Small intestine (tissue), 7 donors: ENCODE measurements around the gene GPR25. TPM values are rescaled to one million over a fixed set of nuclear protein-coding genes. Genes with fewer than 3 reads are reported as not detected.

ENCODE experiments used
- DNase-seq, 2 donors: peaks; one replicate each; pipeline versions ENCODE4 v3.0.0 to v3.0.0-alpha.2; 2013
- FAIRE-seq: peaks from 2 replicates; lab custom pipeline; 2012; peaks lifted over from hg19 to GRCh38; lab: Jason Lieb, UNC
- H3K27ac ChIP-seq, 3 donors: one replicate each; pipeline ENCODE4 v1.5.1; 2013; ENCODE audit warnings: low read length in 2 of 3, mild to moderate bottlenecking in 2 of 3, control low read depth in 1 of 3, inconsistent platforms in 1 of 3, low read depth in 1 of 3, moderate library complexity in 1 of 3
- H3K27me3 ChIP-seq, 3 donors: one replicate each; pipeline ENCODE4 v1.6.1; 2013; ENCODE audit warnings: low read length in 3 of 3, inconsistent platforms in 1 of 3; ENCODE audit not compliant: control insufficient read depth in 3 of 3, insufficient read depth in 3 of 3
- H3K36me3 ChIP-seq, 3 donors: one replicate each; pipeline ENCODE4 v1.6.1; 2013; ENCODE audit warnings: low read length in 3 of 3, inconsistent platforms in 1 of 3, low read depth in 1 of 3, mild to moderate bottlenecking in 1 of 3, moderate library complexity in 1 of 3; ENCODE audit not compliant: control insufficient read depth in 3 of 3, insufficient read depth in 2 of 3
- H3K4me1 ChIP-seq, 3 donors: one replicate each; pipeline ENCODE4 v1.6.1; 2013; ENCODE audit warnings: low read length in 2 of 3, inconsistent platforms in 1 of 3, low read depth in 1 of 3, mild to moderate bottlenecking in 1 of 3, moderate library complexity in 1 of 3; ENCODE audit not compliant: control insufficient read depth in 3 of 3, insufficient read depth in 2 of 3
- H3K4me3 ChIP-seq, 3 donors: one replicate each; pipeline ENCODE4 v1.5.1; 2013; ENCODE audit warnings: low read length in 3 of 3, control low read depth in 1 of 3, inconsistent platforms in 1 of 3, low read depth in 1 of 3, mild to moderate bottlenecking in 1 of 3, moderate library complexity in 1 of 3
- H3K9me3 ChIP-seq, 2 donors: one replicate each; pipeline ENCODE4 v1.6.1; 2013; ENCODE audit warnings: low read depth in 1 of 2, low read length in 1 of 2; ENCODE audit not compliant: control insufficient read depth in 2 of 2, insufficient read depth in 1 of 2
- WGBS, 3 donors: extraction: QIAGEN DNeasy Blood & Tissue Kit; methylation state at CpG; one replicate each; pipeline ENCODE4 v1.1.7; 2013; 5-methylcytosine and 5-hydroxymethylcytosine counted together
- polyA plus RNA-seq, 4 donors: library from polyadenylated mRNA; stranded (reverse) in 3 of 4; unstranded in 1 of 4; fragments of 200-250 nt in 3 of 4; fragments of 120-200 nt in 1 of 4; gene quantifications; one replicate each; pipeline versions ENCODE4 v1.2.1 to v1.2.3, GENCODE V29; 2013
- donor health status: healthy with polysubstance abuse.
- donor health status: control.
- donor health status: control.
- donor health status: Bipolar disorder and iron deficiency.
- donor health status: healthy.

GPR25 gene
- polyA plus RNA-seq, 4 donors: 0.07 to 0.10 TPM; not detected in 2

DNA sequence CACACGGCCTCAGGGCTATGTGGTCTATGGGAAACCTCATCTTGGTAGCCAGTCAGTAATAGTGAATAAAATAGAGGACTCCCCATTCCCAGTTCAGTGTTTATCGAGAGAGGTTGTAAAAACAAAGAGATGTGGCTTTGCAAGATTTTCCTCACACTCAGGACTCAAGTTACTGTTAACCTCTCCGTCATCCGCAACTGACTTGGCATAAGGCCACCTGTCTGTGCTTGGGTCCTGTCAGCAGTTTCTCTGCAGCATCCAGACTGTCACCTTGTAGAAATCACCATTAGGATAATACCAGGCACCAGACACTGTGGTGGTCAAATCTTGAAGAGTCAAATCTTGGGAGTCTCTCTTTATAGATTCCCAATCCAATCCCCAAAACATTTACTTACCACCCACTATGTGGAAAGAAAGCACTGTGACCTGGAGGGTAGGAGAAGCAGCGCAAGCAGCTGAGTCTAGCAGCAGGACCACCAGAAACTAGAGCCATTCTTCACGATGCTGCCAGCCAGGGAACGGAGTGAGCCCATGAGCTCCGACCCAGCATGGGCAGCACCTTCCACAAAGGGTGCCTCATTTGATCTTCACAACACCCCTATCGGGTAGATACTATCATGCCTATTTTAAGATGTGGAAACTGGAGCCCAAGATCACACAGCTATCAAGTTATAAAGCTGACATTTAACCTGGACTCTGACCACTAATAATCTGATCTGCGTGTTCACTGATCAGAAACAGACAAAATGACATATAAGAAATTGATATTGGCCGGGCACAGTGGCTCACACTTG is 5.6 kb upstream of the GPR25 start:
- no peaks in the 10 kb centered on the region for H3K9me3 ChIP-seq
- H3K4me1 ChIP-seq: no peaks in the 10 kb centered on the region
- 37 to 57% (median 41%) methylated on average over 11 of the region's 11 CpGs for WGBS, 3 donors
- no peak overlapping the region for H3K4me3 ChIP-seq
- H3K27me3 ChIP-seq: peaks cover 0 to 26% (median 4%) of the 10 kb centered on the region in 3 donors
- H3K27ac ChIP-seq: peak overlapping the region in 1 of 3 donors; percentile 17
- DNase-seq (no peak), FAIRE-seq (no peak)
- H3K36me3 ChIP-seq: no peaks in the 10 kb centered on the region

GRCh38 chr1:200869376-200869752 is 3.4 kb upstream of the GPR25 start:
- no peak for FAIRE-seq

DNA sequence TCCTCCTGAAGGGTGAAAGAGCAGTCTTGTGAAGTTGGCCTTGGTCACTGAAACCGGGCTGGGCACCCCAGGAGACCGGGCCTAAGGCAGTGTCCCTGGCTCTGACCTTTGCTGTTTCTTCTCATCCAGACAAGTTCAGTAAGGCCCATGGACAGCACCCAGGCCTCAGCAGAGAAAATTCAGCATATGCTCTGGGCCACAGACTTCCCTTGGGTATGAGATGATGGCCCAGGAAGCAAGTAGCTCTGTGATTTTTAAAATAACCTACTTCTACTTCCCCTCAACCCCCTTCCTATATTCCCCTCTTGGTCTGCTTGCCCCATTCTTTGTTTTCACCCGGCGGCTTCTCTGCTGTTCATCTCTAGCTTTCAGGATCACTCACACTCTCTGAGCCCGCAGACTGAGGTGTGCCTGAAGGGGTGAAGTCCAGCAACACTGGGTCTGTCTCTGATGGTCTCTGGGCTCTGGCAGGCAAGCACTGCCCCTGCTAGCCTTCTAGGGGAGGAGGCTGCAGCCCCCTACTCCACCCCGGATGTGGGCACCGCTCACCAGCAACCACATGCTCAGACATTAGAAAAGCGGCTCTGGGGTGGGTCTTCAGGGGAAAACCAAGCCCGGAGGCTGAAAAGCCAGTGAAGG is 2.9 kb upstream of the GPR25 start:
- DNase-seq (no peak), FAIRE-seq (no peak)
- H3K4me3 ChIP-seq: no peak overlapping the region
- no peak overlapping the region for H3K27ac ChIP-seq
- WGBS, 3 donors: 64 to 84% (median 78%) methylated on average over 9 of the region's 9 CpGs
- H3K4me1 ChIP-seq: peaks cover 0 to 4% (median 3%) of the 10 kb centered on the region in 3 donors
- H3K36me3 ChIP-seq: no peaks in the 10 kb centered on the region
- peaks cover 2 to 50% (median 19%) of the 10 kb centered on the region in 3 donors for H3K27me3 ChIP-seq
- no peaks in the 10 kb centered on the region for H3K9me3 ChIP-seq

More at GRCh38 chr1:200869376-200869752, 3.4 kb upstream of the GPR25 start:
- Histone ChIP-seq H3K9me3 (no peaks in the 10 kb centered on the region), H3K36me3 (no peaks in the 10 kb centered on the region), H3K4me3 (no peak overlapping the region), H3K27me3 (peaks cover 2 to 45% (median 17%) of the 10 kb centered on the region in 3 donors), H3K27ac (no peak overlapping the region), H3K4me1 (peaks cover 0 to 4% (median 3%) of the 10 kb centered on the region in 3 donors)
- 73 to 90% (median 86%) methylated on average over 5 of the region's 5 CpGs for WGBS, 3 donors
- DNase-seq: no peak

DNA sequence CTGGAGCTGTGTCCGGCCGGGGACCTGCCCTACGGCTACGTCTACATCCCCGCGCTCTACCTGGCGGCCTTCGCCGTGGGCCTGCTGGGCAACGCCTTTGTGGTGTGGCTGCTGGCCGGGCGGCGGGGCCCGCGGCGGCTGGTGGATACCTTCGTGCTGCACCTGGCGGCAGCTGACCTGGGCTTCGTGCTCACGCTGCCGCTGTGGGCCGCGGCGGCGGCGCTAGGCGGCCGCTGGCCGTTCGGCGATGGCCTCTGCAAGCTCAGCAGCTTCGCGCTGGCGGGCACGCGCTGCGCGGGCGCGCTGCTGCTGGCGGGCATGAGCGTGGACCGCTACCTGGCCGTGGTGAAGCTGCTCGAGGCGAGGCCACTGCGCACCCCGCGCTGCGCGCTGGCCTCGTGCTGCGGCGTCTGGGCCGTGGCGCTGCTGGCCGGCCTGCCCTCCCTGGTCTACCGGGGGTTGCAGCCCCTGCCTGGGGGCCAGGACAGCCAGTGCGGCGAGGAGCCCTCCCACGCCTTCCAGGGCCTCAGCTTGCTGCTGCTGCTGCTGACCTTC is 412 bp downstream of the GPR25 start:
- Histone ChIP-seq H3K36me3 (no peaks in the 10 kb centered on the region), H3K9me3 (no peaks in the 10 kb centered on the region), H3K27me3 (peaks cover 2 to 56% (median 22%) of the 10 kb centered on the region in 3 donors), H3K4me3 (peak overlapping the region in 1 of 3 donors; percentile 37), H3K27ac (no peak overlapping the region), H3K4me1 (peaks cover 0 to 4% (median 3%) of the 10 kb centered on the region in 3 donors)
- 9 to 20% (median 14%) methylated on average over 39 to 61 of the region's 61 CpGs for WGBS, 3 donors
- DNase-seq (peak in 1 of 2 donors; percentile 72), FAIRE-seq (no peak)

DNA sequence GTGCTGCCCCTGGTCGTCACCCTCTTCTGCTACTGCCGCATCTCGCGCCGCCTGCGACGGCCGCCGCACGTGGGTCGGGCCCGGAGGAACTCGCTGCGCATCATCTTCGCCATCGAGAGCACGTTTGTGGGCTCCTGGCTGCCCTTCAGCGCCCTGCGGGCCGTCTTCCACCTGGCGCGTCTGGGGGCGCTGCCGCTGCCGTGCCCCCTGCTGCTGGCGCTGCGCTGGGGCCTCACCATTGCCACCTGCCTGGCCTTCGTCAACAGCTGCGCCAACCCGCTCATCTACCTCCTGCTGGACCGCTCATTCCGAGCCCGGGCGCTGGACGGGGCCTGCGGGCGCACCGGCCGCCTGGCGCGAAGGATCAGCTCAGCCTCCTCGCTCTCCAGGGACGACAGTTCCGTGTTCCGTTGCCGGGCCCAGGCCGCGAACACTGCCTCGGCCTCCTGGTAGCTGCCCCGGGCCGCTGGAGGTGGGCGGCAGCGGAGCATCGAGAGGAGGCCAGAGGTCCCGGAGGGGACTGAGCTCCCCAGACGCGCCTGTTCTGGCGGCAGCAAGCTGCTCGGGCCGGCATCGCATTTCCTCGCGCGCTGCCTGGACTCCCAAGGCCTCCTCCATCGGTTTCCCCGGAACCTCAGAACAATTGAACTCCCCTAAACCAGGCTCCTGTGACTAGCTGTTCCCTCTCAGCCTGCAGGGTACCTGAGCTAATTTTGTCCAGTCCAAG is 1.1 kb downstream of the GPR25 start:
- peak overlapping the region in 1 of 3 donors; percentile 37 for H3K4me3 ChIP-seq
- 19 to 29% (median 26%) methylated on average over 48 to 66 of the region's 66 CpGs for WGBS, 3 donors
- peaks cover 0 to 4% (median 3%) of the 10 kb centered on the region in 3 donors for H3K4me1 ChIP-seq
- DNase-seq (no peak), FAIRE-seq (no peak)
- H3K36me3 ChIP-seq: no peaks in the 10 kb centered on the region
- H3K27me3 ChIP-seq: peaks cover 2 to 56% (median 22%) of the 10 kb centered on the region in 3 donors
- no peak overlapping the region for H3K27ac ChIP-seq
- no peaks in the 10 kb centered on the region for H3K9me3 ChIP-seq

GRCh38 chr1:200874694-200875093 is 1.9 kb downstream of the GPR25 start:
- Histone ChIP-seq H3K4me3 (no peak overlapping the region), H3K9me3 (no peaks in the 10 kb centered on the region), H3K36me3 (no peaks in the 10 kb centered on the region), H3K4me1 (peaks cover 0 to 4% (median 3%) of the 10 kb centered on the region in 3 donors), H3K27me3 (peaks cover 2 to 51% (median 22%) of the 10 kb centered on the region in 3 donors), H3K27ac (no peak overlapping the region)
- FAIRE-seq: no peak
- DNase-seq: no peak
- WGBS, 3 donors: 83 to 85% (median 83%) methylated on average over 6 of the region's 6 CpGs

DNA sequence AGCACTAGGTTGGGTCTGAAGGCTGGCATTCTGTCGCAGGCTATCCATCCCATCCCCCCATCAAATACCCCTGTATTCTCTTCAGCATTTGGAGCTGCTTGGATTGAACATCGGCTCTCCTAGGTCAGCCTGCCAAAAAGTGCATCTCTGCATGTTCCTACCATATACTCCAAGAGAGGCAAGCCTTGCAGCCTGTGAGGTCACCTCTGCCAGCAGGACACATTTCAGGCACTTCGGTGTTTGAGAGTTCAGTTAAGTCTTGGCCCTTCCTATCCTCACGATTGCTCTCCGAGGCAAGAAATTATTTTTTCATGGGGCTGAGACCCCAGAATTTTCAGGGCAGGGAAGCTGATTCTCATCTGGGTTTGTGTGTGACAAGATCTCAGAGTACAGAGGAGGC is 2.6 kb downstream of the GPR25 start:
- Histone ChIP-seq H3K27me3 (peaks cover 2 to 51% (median 22%) of the 10 kb centered on the region in 3 donors), H3K9me3 (no peaks in the 10 kb centered on the region), H3K36me3 (no peaks in the 10 kb centered on the region), H3K4me1 (peaks cover 0 to 4% (median 3%) of the 10 kb centered on the region in 3 donors), H3K4me3 (no peak overlapping the region), H3K27ac (no peak overlapping the region)
- FAIRE-seq (no peak), DNase-seq (no peak)
- WGBS, 3 donors: 86 to 91% (median 88%) methylated on average over 5 of the region's 5 CpGs

DNA sequence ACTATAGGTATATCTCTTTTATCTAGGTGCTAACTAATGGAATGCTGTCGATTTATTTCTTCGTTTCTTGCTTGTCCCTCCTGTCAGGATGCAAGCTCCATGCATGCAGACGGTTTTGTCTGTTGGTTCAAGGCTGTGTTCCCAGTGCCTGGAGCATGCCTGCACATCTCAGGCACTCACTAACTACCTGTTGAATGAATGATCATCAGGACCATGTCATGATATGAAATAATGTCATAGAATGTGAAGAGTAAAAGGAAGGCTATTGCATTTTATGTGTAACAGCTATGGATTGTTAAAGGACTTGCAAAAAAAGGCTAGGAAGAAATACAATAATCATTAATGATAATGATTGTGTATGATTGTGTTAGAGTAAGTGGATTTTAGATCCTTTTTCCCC is 4.2 kb downstream of the GPR25 start:
- no peak for DNase-seq
- FAIRE-seq: no peak
- Histone ChIP-seq H3K36me3 (no peaks in the 10 kb centered on the region), H3K9me3 (no peaks in the 10 kb centered on the region), H3K27me3 (peaks cover 2 to 37% (median 20%) of the 10 kb centered on the region in 3 donors), H3K4me3 (no peak overlapping the region), H3K4me1 (peaks cover 0 to 4% (median 3%) of the 10 kb centered on the region in 3 donors), H3K27ac (no peak overlapping the region)
- 74 to 78% (median 74%) methylated on average over 3 of the region's 3 CpGs for WGBS, 3 donors
